Esophagus mucosa (tissue), 1 donor: ENCODE measurements around the gene MARK3. TPM values are rescaled to one million over a fixed set of nuclear protein-coding genes. Genes with fewer than 3 reads are reported as not detected.

Source experiments
- ATAC-seq: fragments of 200-7000 bp; cut with Tn5 transposase; one replicate; pipeline ENCODE4 v1.9.1; 2020
- total RNA-seq: library from RNA; stranded (reverse); gene quantifications from one replicate; pipeline ENCODE4 v1.2.4, GENCODE V29; 2023
- donor health status: DM: yes; HTN: yes; CAD: no.

Gene MARK3
- total RNA-seq, 1 donor from 2014 or later: 62.1 TPM

GRCh38 chr14:103540821-103541708 lies 155.8 kb downstream of the MARK3 start:
- peak; percentile 27 for ATAC-seq

DNA sequence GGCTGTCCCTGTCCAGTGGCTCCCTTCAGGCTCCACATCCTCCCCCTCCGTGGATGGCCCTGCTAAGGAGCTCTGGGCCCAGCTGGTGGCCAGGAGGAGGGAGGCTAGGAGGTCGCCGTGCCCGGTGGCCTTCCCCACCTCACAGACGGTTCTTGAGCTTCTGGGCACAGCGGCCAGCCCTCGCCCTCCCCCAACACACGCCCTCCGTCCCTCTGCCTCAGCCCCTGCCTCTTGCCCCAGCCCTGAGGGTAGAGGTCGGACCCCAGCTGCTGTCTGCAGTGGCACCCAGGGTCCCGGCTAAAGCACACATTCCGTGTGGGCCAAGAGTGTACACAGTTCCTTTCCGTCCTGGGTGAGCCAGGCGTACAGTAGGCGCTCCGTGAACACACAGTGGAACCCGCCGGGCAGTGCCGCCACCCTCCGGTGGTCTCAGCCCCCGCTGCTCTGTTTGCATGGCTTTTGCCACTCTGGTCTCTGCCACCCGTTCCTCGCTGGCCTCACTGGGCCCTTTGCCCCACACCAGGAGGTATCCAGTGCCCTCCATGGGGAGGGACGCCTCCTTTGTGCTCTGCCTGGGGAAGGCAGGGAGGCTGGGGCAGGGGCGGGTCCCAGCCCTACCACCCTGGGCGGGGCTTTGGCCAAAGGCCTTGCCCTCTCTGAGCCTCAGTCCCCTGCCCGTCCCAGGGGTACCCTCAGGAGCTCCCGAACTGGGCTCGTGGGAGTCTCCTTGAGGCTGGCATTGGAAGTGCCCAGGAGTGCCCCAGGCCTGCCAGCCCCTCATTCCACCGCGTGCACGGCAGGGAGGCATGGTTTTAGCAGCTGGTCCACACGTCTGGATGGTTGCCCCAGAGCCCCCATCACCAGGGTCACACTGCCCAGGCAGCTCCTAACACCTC lies 156.7 kb downstream of the MARK3 start:
- ATAC-seq: no peak

- no peak for ATAC-seq
Measured at GRCh38 chr14:103542605-103543088, 157.4 kb downstream of the MARK3 start.

- ATAC-seq: no peak
Measured at GRCh38 chr14:103543140-103543539, 157.9 kb downstream of the MARK3 start.

DNA sequence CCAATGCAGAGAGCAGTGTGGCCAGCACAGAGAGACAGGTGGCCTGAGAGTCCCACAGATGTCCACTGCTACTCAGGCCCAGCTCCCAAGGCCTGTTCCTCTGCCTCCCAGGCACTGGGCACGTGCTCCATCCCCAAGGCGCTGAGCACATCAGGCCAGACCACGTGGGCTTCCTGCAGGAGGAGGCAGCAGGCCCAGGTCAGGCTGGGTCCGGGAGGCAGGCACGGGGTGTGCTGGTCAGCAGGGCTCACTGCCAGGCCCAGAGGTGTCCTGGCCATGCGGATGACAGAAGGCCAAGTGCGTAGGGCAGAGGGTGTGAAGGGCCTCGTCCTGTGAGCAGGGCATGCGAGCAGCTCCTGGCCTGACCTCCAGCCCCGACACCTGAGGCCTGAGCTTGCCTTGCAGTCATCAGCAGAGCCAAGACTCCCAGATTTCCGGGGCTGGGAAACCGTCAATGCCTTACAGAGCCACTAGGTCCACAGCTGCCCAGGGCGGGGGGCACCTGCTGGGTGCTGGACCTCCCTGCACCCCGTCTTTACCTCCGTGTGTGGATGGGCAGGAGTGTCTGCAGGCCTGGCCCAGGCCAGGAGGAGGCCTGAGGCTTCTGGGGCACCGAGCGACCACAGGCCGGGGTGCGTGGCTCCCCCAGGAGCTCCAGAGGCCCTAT lies 158.6 kb downstream of the MARK3 start:
- ATAC-seq: no peak

GRCh38 chr14:103544388-103545218 lies 159.4 kb downstream of the MARK3 start:
- no peak for ATAC-seq

- no peak for ATAC-seq
Measured at GRCh38 chr14:103545219-103545914, 160.2 kb downstream of the MARK3 start.

DNA sequence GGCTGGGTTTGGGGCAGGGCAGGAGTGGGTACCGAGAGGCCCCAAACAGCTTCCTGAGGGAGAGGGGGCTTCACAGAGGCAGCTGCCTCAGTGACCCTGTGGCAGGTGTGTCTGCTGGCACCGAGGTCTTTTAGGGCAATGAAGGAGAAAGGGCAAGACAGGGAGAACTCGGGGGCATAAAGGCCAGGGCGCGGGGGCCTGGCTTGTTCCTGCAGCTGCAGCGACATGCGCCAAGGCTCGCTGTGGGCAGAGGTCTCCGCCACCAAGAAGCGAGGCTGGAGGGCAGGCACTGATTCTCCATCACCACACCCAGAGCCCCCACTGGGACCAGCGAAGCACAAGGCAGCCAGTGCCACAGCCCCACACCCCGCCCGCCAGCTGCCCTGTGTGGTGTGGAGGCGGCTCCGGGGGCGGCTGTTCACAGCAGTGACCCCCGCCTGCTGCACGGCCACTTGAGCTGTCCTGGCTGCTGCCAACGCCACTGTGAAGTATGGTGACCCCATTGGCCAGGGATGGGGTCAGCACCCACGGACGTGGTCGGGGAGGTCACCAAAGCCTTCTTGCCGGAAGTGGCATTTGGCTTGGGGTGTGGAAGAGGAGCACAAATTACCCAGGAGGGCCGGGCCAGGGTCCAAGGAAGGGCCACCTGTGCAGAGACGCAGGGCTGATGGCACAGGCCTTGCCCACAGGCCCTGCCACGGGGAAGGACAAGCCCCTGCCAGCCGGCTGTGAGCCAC lies 160.9 kb downstream of the MARK3 start:
- no peak for ATAC-seq

- peak; percentile 41 for ATAC-seq
Measured at GRCh38 chr14:103546652-103547454, 161.6 kb downstream of the MARK3 start.

DNA sequence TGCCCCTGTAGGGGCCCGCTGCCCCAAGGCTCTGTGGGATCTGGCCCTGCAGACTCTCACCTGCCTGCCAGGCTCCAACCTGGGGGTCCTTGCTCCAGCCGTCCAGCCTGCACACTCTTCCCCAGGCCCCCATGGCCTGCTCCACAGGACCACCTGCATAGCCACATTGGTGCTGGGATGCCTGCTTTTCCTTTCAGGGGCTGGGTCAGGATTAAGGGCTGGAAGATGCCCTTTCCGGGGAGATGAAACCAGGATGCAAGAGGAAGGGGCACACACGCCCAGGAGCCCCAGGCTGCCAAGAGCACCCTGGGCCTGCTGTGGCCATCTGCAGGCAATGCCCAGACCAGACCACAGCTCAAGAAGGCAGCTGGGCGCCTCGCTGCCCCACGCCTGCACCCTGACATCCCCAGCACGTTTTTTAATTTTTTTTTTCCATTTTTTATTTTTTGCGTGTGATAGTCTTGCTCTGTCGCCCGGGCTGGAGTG lies 162.3 kb downstream of the MARK3 start:
- no peak for ATAC-seq

DNA sequence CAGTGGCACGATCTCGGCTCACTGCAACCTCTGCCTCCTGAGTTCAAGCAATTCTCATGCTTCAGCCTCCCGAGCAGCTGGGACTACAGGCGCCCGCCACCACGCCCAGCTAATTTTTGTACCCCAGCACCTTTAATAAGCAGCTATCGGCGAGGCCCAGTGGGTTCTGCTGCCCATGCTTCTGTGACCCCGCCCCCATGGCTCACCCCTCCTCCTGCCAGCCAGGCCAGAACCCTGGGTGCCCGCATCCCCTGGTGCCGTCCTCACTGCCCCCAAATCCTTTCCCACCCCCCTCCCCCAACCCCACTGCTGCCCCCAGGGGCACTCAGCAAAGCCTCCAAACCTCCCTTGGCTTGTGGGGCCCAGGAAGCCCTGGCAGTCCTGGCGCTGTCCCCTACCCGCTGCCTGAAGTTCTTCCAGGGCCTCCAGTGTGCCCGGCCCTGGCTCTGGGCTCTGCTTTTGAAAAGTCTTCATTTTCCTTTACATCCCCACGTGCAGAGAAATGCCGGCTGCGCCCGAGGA lies 162.8 kb downstream of the MARK3 start:
- no peak for ATAC-seq

DNA sequence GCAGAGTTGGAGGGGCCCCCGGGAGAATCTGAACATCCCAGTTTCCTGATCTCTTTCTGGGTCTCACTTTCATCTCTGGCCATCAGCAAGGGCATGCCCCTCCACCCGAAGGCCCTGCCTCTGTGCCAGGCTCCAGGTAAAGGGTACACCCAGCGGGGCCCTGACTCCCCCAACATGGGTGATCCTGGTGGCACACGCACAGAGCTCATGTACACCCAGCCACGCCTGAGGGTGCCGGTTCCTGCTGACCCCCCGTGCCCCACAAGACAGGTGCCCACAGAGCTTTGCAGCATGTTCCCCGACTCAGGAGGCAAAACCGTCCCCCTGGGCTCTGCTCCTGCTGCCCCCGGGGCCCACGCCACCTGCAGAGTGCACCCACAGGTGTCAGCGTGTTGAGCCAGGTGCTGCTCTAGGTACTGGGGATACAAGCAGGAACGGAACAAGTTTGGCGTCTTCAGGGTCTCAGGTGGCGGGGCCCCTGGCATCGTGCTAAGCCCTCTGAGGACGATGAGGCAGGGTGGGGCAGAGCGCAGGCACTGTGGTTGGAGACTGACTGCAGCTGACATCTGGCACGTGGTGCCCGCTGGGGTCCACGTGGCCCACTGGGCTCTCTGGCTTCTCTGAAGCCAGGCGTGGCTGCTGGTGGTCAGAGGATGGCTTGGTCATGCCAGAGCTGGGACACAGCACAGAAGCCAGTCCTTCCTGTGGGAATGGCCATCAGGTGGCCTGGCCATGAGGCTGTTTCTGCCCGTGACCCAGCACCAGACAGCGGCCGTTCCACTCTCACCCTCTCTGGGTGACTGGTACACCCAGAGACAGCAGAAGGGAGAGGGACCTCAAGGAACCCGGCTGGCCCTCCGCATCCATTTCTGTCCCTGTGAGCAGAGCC lies 163.5 kb downstream of the MARK3 start:
- ATAC-seq: no peak

- ATAC-seq: no peak
Measured at GRCh38 chr14:103549361-103550311, 164.4 kb downstream of the MARK3 start.

GRCh38 chr14:103550451-103551337 lies 165.5 kb downstream of the MARK3 start:
- no peak for ATAC-seq

DNA sequence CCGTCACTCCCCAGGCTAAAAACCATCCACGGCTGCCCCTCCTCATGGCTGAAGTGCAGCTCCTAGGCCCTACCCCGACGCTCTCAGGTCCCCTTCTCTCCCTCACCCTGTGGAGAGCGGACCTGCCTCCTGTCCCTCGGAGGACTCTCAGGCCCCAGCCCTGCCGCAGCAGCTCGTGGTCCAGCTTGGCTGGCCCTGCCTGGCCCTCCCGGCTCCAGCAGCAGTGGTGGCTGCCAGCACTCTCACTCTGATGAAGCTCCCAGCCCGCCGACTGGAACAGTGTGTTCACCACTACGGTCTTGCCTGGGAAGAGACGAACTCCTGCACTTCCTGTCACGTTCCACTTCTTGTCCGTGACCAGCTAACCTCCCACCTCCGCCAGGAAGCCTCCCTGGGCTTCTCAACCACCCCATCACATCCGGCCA lies 166.1 kb downstream of the MARK3 start:
- ATAC-seq: no peak
